Choroid plexus epithelial cell (primary cell): ENCODE data around the gene OCRL.

ENCODE experiments used
- DNase-seq: peaks from one replicate; pipeline ENCODE4 v3.0.0-alpha.2; 2010; ENCODE audit warnings: low read depth
- H3K4me3 ChIP-seq: 2 replicates; pipeline ENCODE4 v1.5.1; 2011; ENCODE audit warnings: low read depth, mild to moderate bottlenecking, control low read depth, low read length, moderate library complexity
- CTCF ChIP-seq: conservative IDR thresholded peaks from 2 replicates; pipeline ENCODE4 v1.5.1; 2011; ENCODE audit warnings: low read depth, mild to moderate bottlenecking, control low read depth, inconsistent platforms, low read length, moderate library complexity

Gene OCRL

GRCh38 chrX:129540068-129540653 is at the start of gene OCRL:
OCRL (plus strand) TSS chrX:129540259; CDS start chrX:129540440, 181 bp downstream.
- peak; percentile 68 for DNase-seq
- TF ChIP-seq CTCF, result peak; percentile 72
- peak within 1 kb of the TSS; percentile 73 for H3K4me3 ChIP-seq

- H3K4me3 ChIP-seq, result no peak overlapping the region
- no peak for DNase-seq
- no peak for TF ChIP-seq CTCF
Measured at GRCh38 chrX:129490330-129490729, 49.7 kb upstream of the OCRL start.

- no peak for TF ChIP-seq CTCF
- no peak overlapping the region for H3K4me3 ChIP-seq
- peak; percentile 35 for DNase-seq
Measured at GRCh38 chrX:129493643-129494042, 46.4 kb upstream of the OCRL start.

- no peak for TF ChIP-seq CTCF
- no peak overlapping the region for H3K4me3 ChIP-seq
- DNase-seq, result no peak
Measured at GRCh38 chrX:129494887-129495286, 45.2 kb upstream of the OCRL start.

GRCh38 chrX:129495900-129496299 is 44.2 kb upstream of the OCRL start:
- no peak overlapping the region for H3K4me3 ChIP-seq
- TF ChIP-seq CTCF, result no peak
- DNase-seq, result peak; percentile 40

- H3K4me3 ChIP-seq, result no peak overlapping the region
- no peak for TF ChIP-seq CTCF
- peak; percentile 49 for DNase-seq
Measured at GRCh38 chrX:129496625-129497024, 43.4 kb upstream of the OCRL start.

GRCh38 chrX:129497146-129497843 is 42.8 kb upstream of the OCRL start:
- no peak overlapping the region for H3K4me3 ChIP-seq
- TF ChIP-seq CTCF, result no peak
- no peak for DNase-seq
